OCI-LY7 (cell line): Measurements from ENCODE around the gene CRMP1. TPM values are rescaled to one million over a fixed set of nuclear protein-coding genes. Genes with fewer than 3 reads are reported as not detected.

Experiments
- BruUV-seq: library from RNA; stranded (reverse); fragments of 400-500 nt; replicated peaks from 2 replicates; lab custom pipeline; 2021; lab: Mats Ljungman, UMichigan
- CTCF ChIA-PET: fragments of 300-600 bp; sonication (Branson Sonifier 250); formaldehyde crosslinking; loops from one replicate; lab custom pipeline; 2022; ENCODE audit warnings: antibody characterized with exemption; ENCODE audit not compliant: unreplicated experiment; lab: Charles Lee
- POLR2A ChIA-PET: fragments of 300-600 bp; sonication (Branson Sonifier 250); formaldehyde crosslinking; loops from one replicate; lab custom pipeline; 2022; ENCODE audit warnings: antibody characterized with exemption; lab: Charles Lee
- DNase-seq: peaks from one replicate; pipeline ENCODE4 v3.0.0-alpha.2; 2015; ENCODE audit warnings: low spot score
- H2AFZ ChIP-seq: fragments of 200-600 bp; sonication (generic), shearing (Covaris generic); 2 replicates; pipeline ENCODE4 v1.6.1; 2014; ENCODE audit warnings: mild to moderate bottlenecking, antibody characterized with exemption, low read length, moderate library complexity
- H3K27ac ChIP-seq: fragments of 200-600 bp; sonication (generic); 2 replicates; pipeline ENCODE4 v1.5.1; 2014; ENCODE audit warnings: mixed run types, low read depth, mild to moderate bottlenecking, moderate library complexity, low read length, inconsistent platforms; ENCODE audit not compliant: poor library complexity, severe bottlenecking
- H3K36me3 ChIP-seq: fragments of 200-600 bp; sonication (generic); 2 replicates; pipeline ENCODE4 v1.6.1; 2014; ENCODE audit warnings: mild to moderate bottlenecking, antibody characterized with exemption, low read length, moderate library complexity, mixed read lengths; ENCODE audit not compliant: insufficient read depth
- H3K4me1 ChIP-seq: fragments of 200-600 bp; sonication (generic); 2 replicates; pipeline ENCODE4 v1.5.1; 2014; ENCODE audit warnings: mild to moderate bottlenecking, low read length; ENCODE audit not compliant: insufficient read depth, poor library complexity, severe bottlenecking
- H3K4me2 ChIP-seq: fragments of 200-600 bp; sonication (generic); 2 replicates; pipeline ENCODE4 v1.6.1; 2014; ENCODE audit warnings: mild to moderate bottlenecking, low read length
- H3K4me3 ChIP-seq: fragments of 200-600 bp; sonication (generic); 2 replicates; pipeline ENCODE4 v1.5.1; 2014; ENCODE audit warnings: mild to moderate bottlenecking, low read depth, low read length; ENCODE audit not compliant: poor library complexity, severe bottlenecking
- H3K79me2 ChIP-seq: fragments of 200-600 bp; sonication (generic); 2 replicates; pipeline ENCODE4 v1.6.1; 2016; ENCODE audit warnings: low read depth, mild to moderate bottlenecking, low read length, moderate library complexity, mixed read lengths; ENCODE audit not compliant: insufficient read depth
- H3K9me2 ChIP-seq: fragments of 200-600 bp; sonication (generic); 2 replicates; pipeline ENCODE4 v1.6.1; 2016; ENCODE audit warnings: mild to moderate bottlenecking, low read length, mixed read lengths; ENCODE audit not compliant: insufficient read depth
- H3K9me3 ChIP-seq: fragments of 200-600 bp; sonication (generic); 2 replicates; pipeline ENCODE4 v1.6.1; 2014; ENCODE audit warnings: mild to moderate bottlenecking, mixed run types, low read length, mixed read lengths
- H4K20me1 ChIP-seq: fragments of 200-600 bp; sonication (generic); 2 replicates; pipeline ENCODE4 v1.6.1; 2014; ENCODE audit warnings: mild to moderate bottlenecking, antibody characterized with exemption, low read length, moderate library complexity, mixed read lengths; ENCODE audit not compliant: insufficient read depth
- EZH2phosphoT487 ChIP-seq: fragments of 200-600 bp; sonication (generic); IDR thresholded peaks from 2 replicates; pipeline ENCODE4 v1.6.1; 2018; ENCODE audit warnings: low read depth, borderline replicate concordance, mild to moderate bottlenecking, mixed run types, antibody characterized with exemption, low read length, moderate library complexity, mixed read lengths
- intact Hi-C: fragments of 100-400 bp; cut with micrococcal nuclease; formaldehyde crosslinking; loops from one replicate; pipeline ENCODE4 v1.10.0; 2022; ENCODE audit not compliant: unreplicated experiment
- total RNA-seq, 2 experiments: library from RNA; depleted of rRNA in 1 of 2; stranded (reverse); fragments of >200 nt in 1 of 2; shearing (Covaris generic) in 1 of 2; gene quantifications; 2 replicates each; pipeline ENCODE4 v1.2.3, GENCODE V29; 2014 to 2022
- TF ChIP-seq, protein P1 (sequence below): fragments of 200-600 bp; sonication (generic); conservative IDR thresholded peaks from 2 replicates; pipeline ENCODE4 v1.5.1; 2014; ENCODE audit warnings: mild to moderate bottlenecking, antibody characterized with exemption, low read length, moderate library complexity, mixed read lengths

The CRMP1 gene
- total RNA-seq, 2 experiments from 2014 or later: not detected

DNA sequence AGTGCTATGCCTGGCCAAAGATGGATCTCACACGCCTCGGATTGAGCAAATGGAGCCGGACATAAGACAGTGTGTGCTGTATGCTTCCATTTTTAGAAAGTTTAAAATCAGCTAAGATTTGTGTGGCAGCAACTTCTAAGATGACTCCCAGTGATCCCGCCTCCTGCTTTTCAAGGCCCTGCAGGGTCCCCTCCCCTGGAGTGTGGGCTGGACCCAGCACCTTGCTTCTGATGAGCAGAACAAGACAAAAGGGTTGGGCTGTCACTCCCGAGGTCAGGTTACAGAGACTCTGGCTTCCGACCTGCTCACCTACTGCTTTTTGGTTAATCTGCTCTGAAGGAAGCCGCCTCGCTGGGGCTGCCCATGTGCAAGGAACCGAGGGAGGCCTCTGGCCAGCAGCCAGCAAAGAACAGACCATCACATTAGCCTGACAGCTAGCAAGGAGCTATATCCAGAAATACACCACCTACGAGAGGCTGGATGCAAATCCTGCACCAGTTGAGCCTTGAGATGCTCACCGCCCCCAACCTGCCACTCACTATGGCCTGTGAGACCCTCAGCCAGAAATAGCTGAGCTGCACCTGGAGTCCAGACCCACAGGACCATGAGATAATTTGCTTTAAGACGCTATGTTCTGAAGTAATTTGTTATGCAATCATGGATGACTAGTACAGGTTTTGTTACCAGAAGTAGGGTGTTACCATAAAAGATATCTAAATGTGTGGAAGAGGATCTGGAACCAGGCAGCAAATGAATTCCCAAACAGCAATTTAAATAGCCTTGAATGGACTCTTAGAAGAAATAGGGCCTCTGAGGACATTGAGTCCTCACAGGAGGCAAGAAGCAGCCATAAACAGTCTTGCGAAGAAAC lies 47.6 kb downstream of the CRMP1 start:
- no TSS peak for BruUV-seq
- no peaks in the 10 kb centered on the region for H3K4me1 ChIP-seq
- H2AFZ ChIP-seq: no peak overlapping the region
- no peaks in the 10 kb centered on the region for H3K36me3 ChIP-seq
- H3K4me2 ChIP-seq: no peak overlapping the region
- intact Hi-C loops: no loop called here
- H4K20me1 ChIP-seq: no peaks in the 10 kb centered on the region
- POLR2A ChIA-PET: no interaction called here
- CTCF ChIA-PET: no interaction called here
- DNase-seq: no peak
- no peaks in the 10 kb centered on the region for H3K79me2 ChIP-seq
- H3K9me2 ChIP-seq: no peaks in the 10 kb centered on the region
- no peak overlapping the region for H3K27ac ChIP-seq
- H3K9me3 ChIP-seq: no peaks in the 10 kb centered on the region
- TF ChIP-seq, protein P1, sequence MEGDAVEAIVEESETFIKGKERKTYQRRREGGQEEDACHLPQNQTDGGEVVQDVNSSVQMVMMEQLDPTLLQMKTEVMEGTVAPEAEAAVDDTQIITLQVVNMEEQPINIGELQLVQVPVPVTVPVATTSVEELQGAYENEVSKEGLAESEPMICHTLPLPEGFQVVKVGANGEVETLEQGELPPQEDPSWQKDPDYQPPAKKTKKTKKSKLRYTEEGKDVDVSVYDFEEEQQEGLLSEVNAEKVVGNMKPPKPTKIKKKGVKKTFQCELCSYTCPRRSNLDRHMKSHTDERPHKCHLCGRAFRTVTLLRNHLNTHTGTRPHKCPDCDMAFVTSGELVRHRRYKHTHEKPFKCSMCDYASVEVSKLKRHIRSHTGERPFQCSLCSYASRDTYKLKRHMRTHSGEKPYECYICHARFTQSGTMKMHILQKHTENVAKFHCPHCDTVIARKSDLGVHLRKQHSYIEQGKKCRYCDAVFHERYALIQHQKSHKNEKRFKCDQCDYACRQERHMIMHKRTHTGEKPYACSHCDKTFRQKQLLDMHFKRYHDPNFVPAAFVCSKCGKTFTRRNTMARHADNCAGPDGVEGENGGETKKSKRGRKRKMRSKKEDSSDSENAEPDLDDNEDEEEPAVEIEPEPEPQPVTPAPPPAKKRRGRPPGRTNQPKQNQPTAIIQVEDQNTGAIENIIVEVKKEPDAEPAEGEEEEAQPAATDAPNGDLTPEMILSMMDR: no peak
- no peak for TF ChIP-seq EZH2phosphoT487
- no peak overlapping the region for H3K4me3 ChIP-seq

DNA sequence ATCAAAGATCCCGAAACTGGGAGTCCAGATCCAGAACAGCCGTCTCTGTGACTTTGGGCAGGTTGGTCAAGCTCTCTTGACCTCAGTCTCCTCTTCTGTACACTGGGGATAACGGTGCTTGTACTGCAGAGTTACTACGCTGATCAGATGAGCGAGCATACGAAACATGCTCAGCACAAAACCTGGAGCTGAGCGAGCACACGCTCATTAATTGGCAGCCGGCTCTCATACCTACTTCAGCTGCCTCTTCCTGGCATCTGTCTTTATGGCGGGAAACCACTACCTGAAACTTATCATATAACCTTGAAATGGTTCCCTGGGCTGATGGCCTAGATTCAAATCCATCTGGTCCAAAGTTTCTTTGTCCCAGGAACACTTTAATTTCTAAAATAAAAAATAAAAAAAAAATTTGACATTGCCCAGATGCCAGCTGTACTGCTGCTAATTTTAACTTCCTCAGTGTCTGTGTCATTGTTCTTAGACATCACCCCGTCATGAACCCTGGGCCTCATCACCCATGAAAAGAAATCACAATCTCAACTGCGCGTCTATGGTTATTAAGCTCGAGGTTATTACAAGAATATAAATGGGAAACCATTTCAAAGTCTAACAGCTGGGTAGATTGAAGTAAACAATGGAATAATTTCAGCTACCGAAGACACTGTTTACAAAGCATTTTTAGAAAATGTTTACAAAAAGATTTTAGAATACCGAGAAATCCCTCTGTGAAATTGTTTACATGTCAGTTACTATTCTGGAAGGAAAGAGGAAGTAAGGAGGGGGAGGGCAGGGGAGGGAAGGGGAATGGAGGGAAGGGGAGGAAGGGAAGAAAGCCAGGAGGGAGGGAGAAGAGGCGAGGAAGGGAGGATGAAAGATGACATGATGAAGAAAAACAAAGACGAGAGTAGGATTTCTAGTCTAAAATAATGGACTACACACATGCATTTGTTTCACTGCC lies 49.0 kb downstream of the CRMP1 start:
- intact Hi-C loops: no loop called here
- Histone ChIP-seq H3K4me3 (no peak overlapping the region), H3K27ac (no peak overlapping the region), H3K9me2 (no peaks in the 10 kb centered on the region), H3K79me2 (no peaks in the 10 kb centered on the region), H3K4me2 (no peak overlapping the region), H4K20me1 (no peaks in the 10 kb centered on the region), H3K9me3 (no peaks in the 10 kb centered on the region), H3K36me3 (no peaks in the 10 kb centered on the region), H3K4me1 (no peaks in the 10 kb centered on the region), H2AFZ (no peak overlapping the region)
- TF ChIP-seq EZH2phosphoT487: no peak
- TF ChIP-seq, protein P1: no peak
- no TSS peak for BruUV-seq
- no peak for DNase-seq
- ChIA-PET CTCF (no interaction called here), POLR2A (interaction anchor here (0.5 kb wide), 1 partner anchor 811 kb away, joined by 5 read pairs; no protein-coding TSS in a partner anchor)
